Peyer's patch (tissue), 4 donors: ENCODE results near the gene RPTOR. TPM values are rescaled to one million over a fixed set of nuclear protein-coding genes. Genes with fewer than 3 reads are reported as not detected.
"Not testable (repeated sequence)": the region's sequence is repeated elsewhere in the genome, so short reads cannot be mapped to it uniquely, and the experiment has no call there.

ENCODE experiments used
- DNase-seq, 3 donors: peaks; one replicate each; pipeline ENCODE4 v3.0.0-alpha.2; 2017 to 2019
- H3K27ac ChIP-seq, 4 donors: fragments of 200-600 bp; sonication (generic); one replicate each; pipeline ENCODE4 v1.5.1; 2016 to 2019
- H3K27me3 ChIP-seq, 2 donors: fragments of 200-600 bp; sonication (generic); one replicate each; pipeline ENCODE4 v1.5.1; 2019
- H3K36me3 ChIP-seq, 3 donors: fragments of 200-600 bp; sonication (generic); one replicate each; pipeline ENCODE4 v1.5.1; 2016 to 2019
- H3K4me1 ChIP-seq, 4 donors: fragments of 200-600 bp; sonication (generic); one replicate each; pipeline ENCODE4 v1.5.1; 2016 to 2019
- H3K4me3 ChIP-seq, 4 donors: fragments of 200-600 bp; sonication (generic); 1 replicate in 3 of 4; 2 replicates in 1 of 4; pipeline ENCODE4 v1.5.1; 2016 to 2019; ENCODE audit warnings: mild to moderate bottlenecking in 1 of 4
- H3K9me3 ChIP-seq, 4 donors: fragments of 200-600 bp; sonication (generic); one replicate each; pipeline ENCODE4 v1.5.1; 2016 to 2019; ENCODE audit warnings: mild to moderate bottlenecking in 1 of 4
- CTCF ChIP-seq, 6 experiments: fragments of 450-650 bp in 4 of 6; fragments of 200-600 bp in 2 of 6; sonication (generic) in 1 of 6; IDR thresholded peaks; one replicate each; pipeline ENCODE4 v1.5.1; 2017 to 2019; ENCODE audit warnings: antibody characterized with exemption in 6 of 6, mild to moderate bottlenecking in 3 of 6, moderate library complexity in 1 of 6
- POLR2A ChIP-seq, 2 donors: fragments of 450-650 bp; IDR thresholded peaks; one replicate each; pipeline ENCODE4 v1.5.1; 2017; ENCODE audit warnings: antibody characterized with exemption in 2 of 2, mild to moderate bottlenecking in 2 of 2, moderate library complexity in 2 of 2
- total RNA-seq, 4 donors: library from RNA; depleted of rRNA; stranded (reverse); fragments of >200 nt; gene quantifications; one replicate each; pipeline ENCODE4 v1.1.0, GENCODE V29; 2016

RPTOR gene
- total RNA-seq, 4 donors from 2014 or later, result 42.4 to 73.6 (median 64.2) TPM

- Histone ChIP-seq H3K4me3 (no peak overlapping the region), H3K36me3 (no peaks in the 10 kb centered on the region), H3K27me3 (no peaks in the 10 kb centered on the region), H3K4me1 (peaks cover 0 to 5% (median 0%) of the 10 kb centered on the region in 4 donors), H3K9me3 (no peaks in the 10 kb centered on the region), H3K27ac (no peak overlapping the region)
- TF ChIP-seq POLR2A (IDR thresholded peaks at IDR 0.05), result no peak
- TF ChIP-seq CTCF (IDR thresholded peaks at IDR 0.05), result no peak
- DNase-seq, result peak in 2 of 3 donors; percentile 31 to 33
Measured at GRCh38 chr17:80811181-80812105, 266.8 kb downstream of the RPTOR start.

- Histone ChIP-seq H3K4me3 (no peak overlapping the region), H3K4me1 (peaks cover 0 to 5% (median 0%) of the 10 kb centered on the region in 4 donors), H3K27ac (no peak overlapping the region), H3K27me3 (no peaks in the 10 kb centered on the region), H3K9me3 (no peaks in the 10 kb centered on the region), H3K36me3 (no peaks in the 10 kb centered on the region)
- TF ChIP-seq CTCF (IDR thresholded peaks at IDR 0.05), result no peak
- TF ChIP-seq POLR2A (IDR thresholded peaks at IDR 0.05), result no peak
- peak in 1 of 3 donors; percentile 22 for DNase-seq
Measured at GRCh38 chr17:80812362-80813088, 267.9 kb downstream of the RPTOR start.

GRCh38 chr17:80813318-80813717 lies 268.7 kb downstream of the RPTOR start:
- H3K4me1 ChIP-seq, result peaks cover 0 to 5% (median 0%) of the 10 kb centered on the region in 4 donors
- TF ChIP-seq CTCF (IDR thresholded peaks at IDR 0.05), result no peak
- no peak overlapping the region for H3K27ac ChIP-seq
- no peak for DNase-seq
- no peaks in the 10 kb centered on the region for H3K27me3 ChIP-seq
- H3K9me3 ChIP-seq, result no peaks in the 10 kb centered on the region
- H3K36me3 ChIP-seq, result no peaks in the 10 kb centered on the region
- no peak overlapping the region for H3K4me3 ChIP-seq

GRCh38 chr17:80814491-80814890 lies 269.9 kb downstream of the RPTOR start:
- Histone ChIP-seq H3K9me3 (no peaks in the 10 kb centered on the region), H3K27ac (no peak overlapping the region), H3K4me3 (no peak overlapping the region), H3K27me3 (no peaks in the 10 kb centered on the region), H3K36me3 (no peaks in the 10 kb centered on the region), H3K4me1 (peaks cover 0 to 5% (median 0%) of the 10 kb centered on the region in 4 donors)
- no peak for TF ChIP-seq POLR2A (IDR thresholded peaks at IDR 0.05)
- no peak for TF ChIP-seq CTCF (IDR thresholded peaks at IDR 0.05)
- peak in 1 of 3 donors; percentile 36 for DNase-seq

- peaks cover 0 to 5% (median 0%) of the 10 kb centered on the region in 4 donors for H3K4me1 ChIP-seq
- H3K36me3 ChIP-seq, result no peaks in the 10 kb centered on the region
- H3K9me3 ChIP-seq, result no peaks in the 10 kb centered on the region
- no peak overlapping the region for H3K27ac ChIP-seq
- H3K27me3 ChIP-seq, result no peaks in the 10 kb centered on the region
- TF ChIP-seq POLR2A (IDR thresholded peaks at IDR 0.05), result no peak
- DNase-seq, result peak in 2 of 3 donors; percentile 34 to 37
- no peak overlapping the region for H3K4me3 ChIP-seq
Measured at GRCh38 chr17:80815151-80815681, 270.6 kb downstream of the RPTOR start.

GRCh38 chr17:80815718-80816117 lies 271.1 kb downstream of the RPTOR start:
- DNase-seq, result peak in 2 of 3 donors; percentile 15 to 25
- not testable (repeated sequence) for H3K36me3 ChIP-seq, H3K4me3 ChIP-seq, H3K4me1 ChIP-seq, H3K27me3 ChIP-seq, H3K9me3 ChIP-seq, H3K27ac ChIP-seq
